Measurements from ENCODE around the gene GTF2H4. TPM values are rescaled to one million over a fixed set of nuclear protein-coding genes. Genes with fewer than 3 reads are reported as not detected.
A peak's percentile ranks its signal among the peaks of the same experiment; 100 is the strongest.
"Not testable (repeated sequence)": the region's sequence is repeated elsewhere in the genome, so short reads cannot be mapped to it uniquely, and the experiment has no call there.

GTF2H4 gene
- total RNA-seq, 1 donor, result 10.9 TPM

GRCh38 chr6:30926644-30927043 is 18.6 kb downstream of the GTF2H4 start:
- Histone ChIP-seq H3K4me3 (ENCODE audit: insufficient read depth, low read length) (no peak overlapping the region), H3K79me2 (ENCODE audit: insufficient read depth, low read length) (no peaks in the 10 kb centered on the region), H4K20me1 (ENCODE audit: insufficient read depth, low read length) (no peaks in the 10 kb centered on the region), H3K4me1 (ENCODE audit: insufficient read depth, low read length) (no peaks in the 10 kb centered on the region), H3K9me3 (ENCODE audit: low read depth, low read length) (no peaks in the 10 kb centered on the region), H3K27ac (ENCODE audit: low read depth, low read length) (no peak overlapping the region), H3K27me3 (ENCODE audit: insufficient read depth, low read length) (no peaks in the 10 kb centered on the region), H3K36me3 (ENCODE audit: insufficient read depth, low read length) (peaks cover 28% of the 10 kb centered on the region), H3K4me2 (ENCODE audit: insufficient read depth, low read length) (no peak overlapping the region), H2AFZ (ENCODE audit: low read length) (no peak overlapping the region)
- no peak for TF ChIP-seq CTCF (IDR thresholded peaks at IDR 0.05; ENCODE audit: extremely low read depth, low read depth, low read length)
- peak; percentile 84 for DNase-seq (ENCODE audit: insufficient read length, low spot score, missing footprints)

GRCh38 chr6:30927080-30927479 is 19.1 kb downstream of the GTF2H4 start:
- not testable (repeated sequence) for H3K79me2 ChIP-seq (ENCODE audit: insufficient read depth, low read length); H3K4me1 ChIP-seq (ENCODE audit: insufficient read depth, low read length); H3K9me3 ChIP-seq (ENCODE audit: low read depth, low read length); H3K27ac ChIP-seq (ENCODE audit: low read depth, low read length); H3K4me2 ChIP-seq (ENCODE audit: insufficient read depth, low read length); H3K4me3 ChIP-seq (ENCODE audit: insufficient read depth, low read length); H4K20me1 ChIP-seq (ENCODE audit: insufficient read depth, low read length); H3K27me3 ChIP-seq (ENCODE audit: insufficient read depth, low read length); H2AFZ ChIP-seq (ENCODE audit: low read length); DNase-seq (ENCODE audit: insufficient read length, low spot score, missing footprints)
- H3K36me3 ChIP-seq (ENCODE audit: insufficient read depth, low read length), result peaks cover 26% of the 10 kb centered on the region

- H4K20me1 ChIP-seq (ENCODE audit: insufficient read depth, low read length), result no peaks in the 10 kb centered on the region
- H3K27ac ChIP-seq (ENCODE audit: low read depth, low read length), result no peak overlapping the region
- TF ChIP-seq CTCF (IDR thresholded peaks at IDR 0.05; ENCODE audit: extremely low read depth, low read depth, low read length), result no peak
- no peak overlapping the region for H3K4me2 ChIP-seq (ENCODE audit: insufficient read depth, low read length)
- H3K36me3 ChIP-seq (ENCODE audit: insufficient read depth, low read length), result peaks cover 11% of the 10 kb centered on the region
- H3K27me3 ChIP-seq (ENCODE audit: insufficient read depth, low read length), result no peaks in the 10 kb centered on the region
- H3K4me3 ChIP-seq (ENCODE audit: insufficient read depth, low read length), result no peak overlapping the region
- H3K79me2 ChIP-seq (ENCODE audit: insufficient read depth, low read length), result no peaks in the 10 kb centered on the region
- no peak for DNase-seq (ENCODE audit: insufficient read length, low spot score, missing footprints)
- no peak overlapping the region for H2AFZ ChIP-seq (ENCODE audit: low read length)
- no peaks in the 10 kb centered on the region for H3K9me3 ChIP-seq (ENCODE audit: low read depth, low read length)
- H3K4me1 ChIP-seq (ENCODE audit: insufficient read depth, low read length), result no peaks in the 10 kb centered on the region
Observed at GRCh38 chr6:30928677-30929076, 20.7 kb downstream of the GTF2H4 start.

- no peak overlapping the region for H2AFZ ChIP-seq (ENCODE audit: low read length)
- no peaks in the 10 kb centered on the region for H3K4me1 ChIP-seq (ENCODE audit: insufficient read depth, low read length)
- H3K36me3 ChIP-seq (ENCODE audit: insufficient read depth, low read length), result peaks cover 9% of the 10 kb centered on the region
- DNase-seq (ENCODE audit: insufficient read length, low spot score, missing footprints), result no peak
- no peaks in the 10 kb centered on the region for H4K20me1 ChIP-seq (ENCODE audit: insufficient read depth, low read length)
- no peak for TF ChIP-seq CTCF (IDR thresholded peaks at IDR 0.05; ENCODE audit: extremely low read depth, low read depth, low read length)
- no peaks in the 10 kb centered on the region for H3K9me3 ChIP-seq (ENCODE audit: low read depth, low read length)
- H3K4me2 ChIP-seq (ENCODE audit: insufficient read depth, low read length), result no peak overlapping the region
- H3K27me3 ChIP-seq (ENCODE audit: insufficient read depth, low read length), result no peaks in the 10 kb centered on the region
- no peaks in the 10 kb centered on the region for H3K79me2 ChIP-seq (ENCODE audit: insufficient read depth, low read length)
- H3K27ac ChIP-seq (ENCODE audit: low read depth, low read length), result no peak overlapping the region
- H3K4me3 ChIP-seq (ENCODE audit: insufficient read depth, low read length), result no peak overlapping the region
Observed at GRCh38 chr6:30930506-30930905, 22.5 kb downstream of the GTF2H4 start.
